GM12892 (cell line): Measurements from ENCODE around the gene LRP3.

Source experiments
- POLR2A ChIP-seq: IDR thresholded peaks from 2 replicates; pipeline ENCODE4 v1.6.1; 2011; ENCODE audit warnings: low read depth, low read length, control low read depth
- POLR2AphosphoS5 ChIP-seq: IDR thresholded peaks from 2 replicates; pipeline ENCODE4 v1.6.1; 2011; ENCODE audit warnings: low read depth, low read length, control low read depth

- TF ChIP-seq POLR2AphosphoS5 (no peak), POLR2A (no peak)
These were observed 4.0 kb downstream of the LRP3 start for GRCh38 chr19:33198169-33198568.
